Panc1 (cell line): Measurements from ENCODE around the gene FBXL16. TPM values are rescaled to one million over a fixed set of nuclear protein-coding genes. Genes with fewer than 3 reads are reported as not detected.

Source experiments
- ATAC-seq: fragments of 200-7000 bp; cut with Tn5 transposase; 2 replicates; pipeline ENCODE4 v1.9.1; 2020; ENCODE audit warnings: mild to moderate bottlenecking, moderate library complexity
- BruUV-seq: library from RNA; stranded (reverse); fragments of 400-500 nt; replicated peaks from 2 replicates; lab custom pipeline; 2021; lab: Mats Ljungman, UMichigan
- CTCF ChIA-PET: fragments of 300-600 bp; sonication (Branson Sonifier 250); formaldehyde crosslinking; loops from one replicate; lab custom pipeline; 2022; ENCODE audit warnings: antibody characterized with exemption; lab: Charles Lee
- POLR2A ChIA-PET: fragments of 300-600 bp; sonication (Branson Sonifier 250); formaldehyde crosslinking; loops from one replicate; lab custom pipeline; 2022; ENCODE audit warnings: antibody characterized with exemption; lab: Charles Lee
- DNase-seq: peaks from one replicate; pipeline ENCODE4 v3.0.0-alpha.2; 2010; ENCODE audit warnings: low read depth, low spot score
- H3K27ac ChIP-seq: 2 replicates; pipeline ENCODE4 v1.5.1; 2011; ENCODE audit warnings: mild to moderate bottlenecking, low read length, inconsistent platforms
- H3K27me3 ChIP-seq: fragments of 200-500 bp; sonication (Bioruptor generic); 2 replicates; pipeline ENCODE4 v1.6.0; 2014; ENCODE audit warnings: low read length, inconsistent platforms; ENCODE audit not compliant: control insufficient read depth, insufficient read depth
- H3K36me3 ChIP-seq: fragments of 200-500 bp; sonication (Bioruptor generic); 2 replicates; pipeline ENCODE4 v1.5.1; 2014; ENCODE audit warnings: inconsistent platforms, mild to moderate bottlenecking, low read length, moderate library complexity; ENCODE audit not compliant: control insufficient read depth, insufficient read depth
- H3K4me1 ChIP-seq: 2 replicates; pipeline ENCODE4 v1.5.1; 2011; ENCODE audit warnings: inconsistent platforms, mild to moderate bottlenecking, low read length, moderate library complexity; ENCODE audit not compliant: control insufficient read depth, insufficient read depth
- H3K4me3 ChIP-seq, 2 experiments: 2 replicates each; pipeline ENCODE4 v1.5.1; 2011 to 2012; ENCODE audit warnings: low read depth in 2 of 2, low read length in 2 of 2, mild to moderate bottlenecking in 2 of 2, inconsistent platforms in 1 of 2, moderate library complexity in 1 of 2
- H3K9me3 ChIP-seq: fragments of 200-500 bp; sonication (Bioruptor generic); 2 replicates; pipeline ENCODE4 v1.5.1; 2014; ENCODE audit warnings: low read depth, mild to moderate bottlenecking, inconsistent platforms, low read length, moderate library complexity; ENCODE audit not compliant: control insufficient read depth, insufficient read depth
- POLR2AphosphoS5 ChIP-seq: IDR thresholded peaks from 2 replicates; pipeline ENCODE4 v1.6.1; 2012; ENCODE audit warnings: mild to moderate bottlenecking, low read depth, low read length, moderate library complexity
- SIN3A ChIP-seq: IDR thresholded peaks from 2 replicates; pipeline ENCODE4 v1.6.1; 2012; ENCODE audit warnings: low read depth, mild to moderate bottlenecking, low read length, moderate library complexity, borderline replicate concordance; ENCODE audit not compliant: insufficient read depth
- TCF7L2 ChIP-seq: IDR thresholded peaks from 2 replicates; pipeline ENCODE4 v1.6.1; 2011; ENCODE audit warnings: mild to moderate bottlenecking, low read depth, low read length, inconsistent platforms
- in situ Hi-C: cut with HindIII; loops from 2 replicates; pipeline ENCODE4 v1.10.0; 2016; ENCODE audit warnings: low sequenced_read_pairs, low pct_unique_long_range_greater_than_20kb
- intact Hi-C: fragments of 100-400 bp; cut with micrococcal nuclease; formaldehyde crosslinking; loops from one replicate; pipeline ENCODE4 v1.10.0; 2022; ENCODE audit not compliant: unreplicated experiment
- total RNA-seq: library from RNA; stranded (reverse); gene quantifications from one replicate; pipeline ENCODE4 v1.2.1, GENCODE V29; 2021; ENCODE audit not compliant: unreplicated experiment
- TF ChIP-seq, protein P1 (sequence below), 2 experiments: IDR thresholded peaks; 2 replicates each; pipeline ENCODE4 v1.6.1; 2011 to 2012; ENCODE audit warnings: low read depth in 2 of 2, control low read depth in 1 of 2, low read length in 1 of 2, mild to moderate bottlenecking in 1 of 2, moderate library complexity in 1 of 2; ENCODE audit not compliant: insufficient read depth in 1 of 2
- TF ChIP-seq, protein P2 (sequence below): fragments of 450-650 bp; IDR thresholded peaks from 2 replicates; pipeline ENCODE4 v1.5.1; 2017; ENCODE audit warnings: mild to moderate bottlenecking

FBXL16 gene
- total RNA-seq, 1 experiment from 2014 or later: 28.0 TPM

DNA sequence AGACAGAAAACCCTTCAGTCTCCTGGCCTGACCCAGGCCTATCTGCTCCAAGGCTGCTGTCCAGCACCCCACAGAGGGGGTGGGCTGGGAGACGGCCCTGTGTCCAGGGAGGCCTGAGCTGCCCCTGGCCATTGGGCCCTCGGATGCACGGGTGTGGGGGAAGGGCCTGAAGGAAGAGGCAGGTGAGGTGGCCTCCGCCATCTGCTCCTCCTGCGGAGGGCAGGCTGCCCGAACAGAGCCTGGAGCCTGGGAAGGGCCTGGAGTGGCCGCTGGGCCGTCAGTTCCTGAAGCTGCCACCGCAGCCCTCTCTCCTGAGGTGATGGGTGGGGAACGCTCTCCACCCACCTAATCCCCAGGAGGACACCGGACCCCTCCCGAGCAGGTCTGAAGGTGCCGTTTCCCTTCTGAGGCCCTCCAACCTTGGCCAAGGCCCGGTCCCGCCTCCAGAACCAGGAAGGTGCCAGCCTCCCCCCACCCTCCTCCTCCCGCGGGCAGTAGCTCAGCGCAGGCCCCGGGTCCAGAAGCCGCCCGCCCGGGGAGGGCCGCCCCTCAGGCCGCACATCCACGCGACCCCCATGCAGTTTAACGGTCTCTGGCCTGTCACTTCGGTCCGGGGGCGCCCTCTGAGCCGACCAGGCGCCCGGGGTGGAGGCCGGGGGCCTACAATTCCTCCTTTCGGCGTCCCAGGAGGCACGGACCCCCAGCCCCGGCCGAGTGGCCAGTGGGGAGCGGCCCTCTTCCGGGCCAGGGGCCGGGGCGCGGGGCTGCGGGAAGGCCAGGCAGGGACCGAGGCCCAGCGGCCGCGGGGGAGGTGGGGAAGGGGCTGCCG, 835 bp downstream of the FBXL16 start:
- peak overlapping the region; percentile 51; the same call in 1 of the 2 replicates for H3K27ac ChIP-seq
- H3K36me3 ChIP-seq: peaks cover 5% of the 10 kb centered on the region; the same call in 1 of the 2 replicates
- DNase-seq: no peak
- in situ Hi-C loops (no loop called here), intact Hi-C loops (no loop called here)
- ChIA-PET POLR2A (no interaction called here), CTCF (no interaction called here)
- TF ChIP-seq, protein P1, sequence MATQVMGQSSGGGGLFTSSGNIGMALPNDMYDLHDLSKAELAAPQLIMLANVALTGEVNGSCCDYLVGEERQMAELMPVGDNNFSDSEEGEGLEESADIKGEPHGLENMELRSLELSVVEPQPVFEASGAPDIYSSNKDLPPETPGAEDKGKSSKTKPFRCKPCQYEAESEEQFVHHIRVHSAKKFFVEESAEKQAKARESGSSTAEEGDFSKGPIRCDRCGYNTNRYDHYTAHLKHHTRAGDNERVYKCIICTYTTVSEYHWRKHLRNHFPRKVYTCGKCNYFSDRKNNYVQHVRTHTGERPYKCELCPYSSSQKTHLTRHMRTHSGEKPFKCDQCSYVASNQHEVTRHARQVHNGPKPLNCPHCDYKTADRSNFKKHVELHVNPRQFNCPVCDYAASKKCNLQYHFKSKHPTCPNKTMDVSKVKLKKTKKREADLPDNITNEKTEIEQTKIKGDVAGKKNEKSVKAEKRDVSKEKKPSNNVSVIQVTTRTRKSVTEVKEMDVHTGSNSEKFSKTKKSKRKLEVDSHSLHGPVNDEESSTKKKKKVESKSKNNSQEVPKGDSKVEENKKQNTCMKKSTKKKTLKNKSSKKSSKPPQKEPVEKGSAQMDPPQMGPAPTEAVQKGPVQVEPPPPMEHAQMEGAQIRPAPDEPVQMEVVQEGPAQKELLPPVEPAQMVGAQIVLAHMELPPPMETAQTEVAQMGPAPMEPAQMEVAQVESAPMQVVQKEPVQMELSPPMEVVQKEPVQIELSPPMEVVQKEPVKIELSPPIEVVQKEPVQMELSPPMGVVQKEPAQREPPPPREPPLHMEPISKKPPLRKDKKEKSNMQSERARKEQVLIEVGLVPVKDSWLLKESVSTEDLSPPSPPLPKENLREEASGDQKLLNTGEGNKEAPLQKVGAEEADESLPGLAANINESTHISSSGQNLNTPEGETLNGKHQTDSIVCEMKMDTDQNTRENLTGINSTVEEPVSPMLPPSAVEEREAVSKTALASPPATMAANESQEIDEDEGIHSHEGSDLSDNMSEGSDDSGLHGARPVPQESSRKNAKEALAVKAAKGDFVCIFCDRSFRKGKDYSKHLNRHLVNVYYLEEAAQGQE (IDR thresholded peaks at IDR 0.05; ENCODE audit: insufficient read depth in 1 of 2, low read depth in 2 of 2, low read length in 1 of 2): peak; percentile 84 to 91
- TF ChIP-seq POLR2AphosphoS5: no peak
- H3K4me1 ChIP-seq: peaks cover 7% of the 10 kb centered on the region
- H3K4me3 ChIP-seq: peak overlapping the region; percentile 55 to 56
- H3K27me3 ChIP-seq: no peaks in the 10 kb centered on the region
- BruUV-seq: no TSS peak
- ATAC-seq: peak; percentile 10
- no peaks in the 10 kb centered on the region for H3K9me3 ChIP-seq

DNA sequence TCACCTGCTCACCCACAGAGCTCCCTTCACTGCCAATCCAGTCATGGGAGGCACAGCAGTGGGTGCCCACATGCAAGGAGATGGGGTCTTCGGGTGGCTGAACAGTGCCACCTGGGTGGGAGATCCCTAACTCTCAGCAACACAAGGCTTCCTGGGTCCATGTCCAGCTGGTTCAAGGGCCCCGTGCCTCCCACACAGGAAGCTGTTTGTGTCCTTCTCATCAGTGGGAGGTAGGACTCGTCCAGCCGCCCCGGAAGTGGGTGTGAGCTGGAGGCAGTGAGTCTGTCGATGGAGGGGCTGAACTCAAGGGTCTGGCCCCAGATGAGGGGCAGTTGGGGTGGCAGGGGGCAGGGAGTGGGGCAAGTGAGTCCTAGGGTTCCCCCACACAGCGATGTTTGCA, 1.6 kb downstream of the FBXL16 start:
- BruUV-seq: no TSS peak
- Histone ChIP-seq H3K27ac (no peak overlapping the region), H3K9me3 (no peaks in the 10 kb centered on the region), H3K36me3 (peaks cover 5% of the 10 kb centered on the region; the same call in 1 of the 2 replicates), H3K4me1 (peaks cover 6% of the 10 kb centered on the region), H3K4me3 (peak overlapping the region; percentile 55 to 56; a peak in 2 of 4 replicates), H3K27me3 (no peaks in the 10 kb centered on the region)
- ATAC-seq (no peak), DNase-seq (no peak)
- intact Hi-C loops: no loop called here
- POLR2A ChIA-PET: no interaction called here
- in situ Hi-C loops: no loop called here
- CTCF ChIA-PET: no interaction called here
- TF ChIP-seq POLR2AphosphoS5 (no peak), TCF7L2 (no peak), SIN3A (no peak)
- TF ChIP-seq, protein P2, sequence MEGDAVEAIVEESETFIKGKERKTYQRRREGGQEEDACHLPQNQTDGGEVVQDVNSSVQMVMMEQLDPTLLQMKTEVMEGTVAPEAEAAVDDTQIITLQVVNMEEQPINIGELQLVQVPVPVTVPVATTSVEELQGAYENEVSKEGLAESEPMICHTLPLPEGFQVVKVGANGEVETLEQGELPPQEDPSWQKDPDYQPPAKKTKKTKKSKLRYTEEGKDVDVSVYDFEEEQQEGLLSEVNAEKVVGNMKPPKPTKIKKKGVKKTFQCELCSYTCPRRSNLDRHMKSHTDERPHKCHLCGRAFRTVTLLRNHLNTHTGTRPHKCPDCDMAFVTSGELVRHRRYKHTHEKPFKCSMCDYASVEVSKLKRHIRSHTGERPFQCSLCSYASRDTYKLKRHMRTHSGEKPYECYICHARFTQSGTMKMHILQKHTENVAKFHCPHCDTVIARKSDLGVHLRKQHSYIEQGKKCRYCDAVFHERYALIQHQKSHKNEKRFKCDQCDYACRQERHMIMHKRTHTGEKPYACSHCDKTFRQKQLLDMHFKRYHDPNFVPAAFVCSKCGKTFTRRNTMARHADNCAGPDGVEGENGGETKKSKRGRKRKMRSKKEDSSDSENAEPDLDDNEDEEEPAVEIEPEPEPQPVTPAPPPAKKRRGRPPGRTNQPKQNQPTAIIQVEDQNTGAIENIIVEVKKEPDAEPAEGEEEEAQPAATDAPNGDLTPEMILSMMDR: no peak
- TF ChIP-seq, protein P1 (IDR thresholded peaks at IDR 0.05; ENCODE audit: insufficient read depth in 1 of 2, low read depth in 2 of 2, low read length in 1 of 2): no peak
